Stimulated activated CD4-positive, alpha-beta T cell treated with anti-CD3 and anti-CD28 coated beads, TNF-alpha, amount 100 ng/mL, for 24 hours (primary cell): ENCODE data around the gene SSNA1.

Experiments
- DNase-seq, 3 experiments: peaks; one replicate each; pipeline ENCODE4 v3.0.0-alpha.2; 2020; ENCODE audit warnings: low read depth in 3 of 3

Gene SSNA1, protein sequence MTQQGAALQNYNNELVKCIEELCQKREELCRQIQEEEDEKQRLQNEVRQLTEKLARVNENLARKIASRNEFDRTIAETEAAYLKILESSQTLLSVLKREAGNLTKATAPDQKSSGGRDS

GRCh38 chr9:137188490-137189296 lies at the start of gene SSNA1, which contains the start of gene ANAPC2:
SSNA1 (plus strand) TSS chr9:137188676; CDS start chr9:137188727, 51 bp downstream.
ANAPC2 (minus strand) TSS chr9:137188560; CDS start chr9:137188532, 28 bp downstream.
- peak; percentile 83 to 90 (median 88) for DNase-seq

DNA sequence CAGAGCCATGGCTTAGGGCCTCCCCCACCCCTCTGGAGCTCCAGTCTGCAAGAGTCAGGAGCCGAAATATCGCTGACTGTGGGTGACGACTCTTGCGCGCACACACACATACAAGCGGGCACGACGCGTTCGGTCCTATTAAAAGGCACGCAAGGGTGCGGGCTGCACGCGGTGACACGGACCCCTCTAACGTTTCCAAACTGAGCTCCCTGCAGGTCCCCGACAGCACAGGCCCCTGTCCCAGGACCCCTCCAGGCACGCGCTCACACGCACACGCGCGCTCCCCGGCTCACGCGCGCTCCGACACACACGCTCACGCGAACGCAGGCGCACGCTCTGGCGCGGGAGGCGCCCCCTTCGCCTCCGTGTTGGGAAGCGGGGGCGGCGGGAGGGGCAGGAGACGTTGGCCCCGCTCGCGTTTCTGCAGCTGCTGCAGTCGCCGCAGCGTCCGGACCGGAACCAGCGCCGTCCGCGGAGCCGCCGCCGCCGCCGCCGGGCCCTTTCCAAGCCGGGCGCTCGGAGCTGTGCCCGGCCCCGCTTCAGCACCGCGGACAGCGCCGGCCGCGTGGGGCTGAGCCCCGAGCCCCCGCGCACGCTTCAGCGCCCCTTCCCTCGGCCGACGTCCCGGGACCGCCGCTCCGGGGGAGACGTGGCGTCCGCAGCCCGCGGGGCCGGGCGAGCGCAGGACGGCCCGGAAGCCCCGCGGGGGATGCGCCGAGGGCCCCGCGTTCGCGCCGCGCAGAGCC lies 49.6 kb upstream of the SSNA1 start, which contains the start of gene GRIN1:
Gene GRIN1, plus strand, starts transcription at position 433 of the 746 bp plus-strand sequence. CDS start 333 bp downstream, outside the sequence.
- no peak for DNase-seq

DNA sequence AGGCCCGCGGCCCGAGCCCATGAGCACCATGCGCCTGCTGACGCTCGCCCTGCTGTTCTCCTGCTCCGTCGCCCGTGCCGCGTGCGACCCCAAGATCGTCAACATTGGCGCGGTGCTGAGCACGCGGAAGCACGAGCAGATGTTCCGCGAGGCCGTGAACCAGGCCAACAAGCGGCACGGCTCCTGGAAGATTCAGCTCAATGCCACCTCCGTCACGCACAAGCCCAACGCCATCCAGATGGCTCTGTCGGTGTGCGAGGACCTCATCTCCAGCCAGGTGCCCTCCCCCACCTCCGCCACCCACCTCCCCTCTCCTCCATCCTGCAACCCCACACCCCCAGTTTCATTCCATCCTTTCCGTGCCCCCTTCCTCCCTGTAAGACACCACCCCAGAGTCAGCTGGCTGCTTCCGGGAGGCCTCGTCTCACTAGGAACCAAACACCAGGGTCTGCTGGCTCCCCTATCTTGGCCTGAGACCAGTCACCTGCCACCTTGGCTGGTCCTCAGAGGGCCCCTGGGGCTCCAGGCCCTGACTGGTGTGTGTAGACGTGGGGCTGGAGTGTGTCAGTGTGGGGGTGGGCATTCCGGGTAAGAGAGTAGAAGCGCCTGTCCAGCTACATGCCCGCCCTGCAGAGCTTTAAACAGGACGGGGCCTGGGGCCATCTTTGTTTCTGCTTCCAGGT lies 48.9 kb upstream of the SSNA1 start:
- DNase-seq = no peak

GRCh38 chr9:137140151-137141012 lies 48.1 kb upstream of the SSNA1 start:
- DNase-seq = no peak

DNA sequence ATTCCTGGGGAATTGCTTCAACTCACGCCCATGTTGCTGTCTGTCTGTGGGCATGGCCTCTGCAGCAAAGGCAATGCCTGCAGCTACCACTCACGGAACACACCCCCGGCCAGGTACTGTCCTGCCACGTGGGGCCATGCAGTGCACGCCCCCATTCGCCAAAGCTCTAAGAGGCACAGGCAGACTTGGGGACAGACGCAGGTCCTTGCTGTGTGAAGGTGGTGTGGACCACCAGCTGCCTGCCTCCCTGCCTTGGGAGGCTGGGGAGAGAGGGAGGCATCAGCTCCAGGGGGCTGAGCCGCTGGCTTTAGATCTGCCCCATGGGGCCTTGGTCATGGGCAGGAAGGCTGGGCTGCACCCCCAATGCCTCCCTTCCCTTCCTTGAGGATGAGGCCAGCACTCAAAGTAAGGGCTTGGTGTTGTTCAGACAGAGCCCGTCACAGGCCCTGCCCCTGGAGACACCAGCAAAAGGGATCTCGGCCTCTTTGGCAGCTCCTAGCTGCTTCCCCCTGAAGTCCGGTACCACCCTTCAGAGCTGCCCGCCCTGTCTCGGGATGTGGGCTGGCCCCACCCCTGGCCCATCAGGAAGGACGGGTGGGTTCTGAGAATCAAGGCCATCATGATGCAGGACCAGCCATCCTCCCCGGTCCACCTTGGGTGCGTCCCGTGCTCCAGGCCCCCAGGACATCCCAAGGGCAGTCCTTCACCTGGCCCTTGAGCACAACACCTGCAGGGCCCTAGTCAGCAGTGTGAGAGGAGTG lies 47.2 kb upstream of the SSNA1 start:
- DNase-seq = no peak

GRCh38 chr9:137141976-137142936 lies 46.2 kb upstream of the SSNA1 start:
- DNase-seq = no peak

- no peak for DNase-seq
These were observed 45.0 kb upstream of the SSNA1 start for GRCh38 chr9:137143459-137143858.

GRCh38 chr9:137145731-137146526 lies 42.5 kb upstream of the SSNA1 start:
- no peak for DNase-seq

- no peak for DNase-seq
These were observed 42.0 kb upstream of the SSNA1 start for GRCh38 chr9:137146527-137146918.

DNA sequence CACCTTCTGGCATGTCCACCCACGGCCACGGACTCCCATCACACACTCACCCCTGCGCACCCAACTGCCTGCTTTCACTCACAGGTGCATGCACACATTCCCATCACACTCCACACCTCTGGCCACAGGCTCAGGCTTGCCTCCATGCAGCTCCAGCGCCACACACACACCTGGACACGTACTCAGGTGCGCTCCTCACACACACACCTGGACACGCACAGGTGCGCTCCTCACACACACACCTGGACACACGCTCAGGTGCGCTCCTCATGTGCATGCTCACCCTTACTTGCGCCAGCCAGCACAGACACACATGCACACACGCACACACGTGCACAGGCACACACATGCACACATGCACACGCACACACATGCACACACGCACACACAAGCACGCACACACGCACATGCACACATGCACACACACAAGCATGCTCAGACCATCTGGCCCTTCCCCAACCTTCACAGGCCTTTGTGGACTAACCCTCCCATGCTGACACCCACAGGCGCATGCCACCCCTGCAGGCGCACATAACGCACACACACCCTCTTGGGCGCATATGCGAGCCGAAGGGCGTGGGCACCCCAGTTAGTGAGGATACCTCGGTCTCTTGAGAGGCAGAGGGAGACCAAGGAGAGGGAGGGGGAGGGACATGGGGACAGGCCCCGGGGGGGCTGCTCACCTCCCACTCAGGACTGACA lies 41.2 kb upstream of the SSNA1 start:
- no peak for DNase-seq

DNA sequence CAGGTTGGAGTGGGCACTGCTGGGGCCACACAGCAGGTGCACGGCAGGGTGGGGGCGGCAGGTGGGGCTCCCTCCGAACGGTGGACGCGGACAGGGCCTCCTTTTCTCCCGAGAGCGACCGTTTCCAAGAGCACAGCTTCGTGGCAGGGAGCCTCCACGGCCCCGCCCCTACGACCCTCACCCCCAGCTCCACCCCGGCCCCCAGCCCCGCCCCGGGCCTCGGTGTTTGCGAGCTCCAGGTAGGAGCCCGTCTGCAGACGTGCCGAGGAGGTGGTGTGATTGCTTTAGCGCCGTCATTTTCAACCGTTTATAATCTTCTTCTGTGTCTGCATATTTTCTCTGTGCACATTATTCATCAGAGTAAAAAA lies 40.7 kb upstream of the SSNA1 start:
- no peak for DNase-seq

- no peak for DNase-seq
These were observed 40.2 kb upstream of the SSNA1 start for GRCh38 chr9:137148242-137148641.

- DNase-seq = no peak
These were observed 39.8 kb upstream of the SSNA1 start for GRCh38 chr9:137148661-137149060.

- DNase-seq = no peak
These were observed 39.1 kb upstream of the SSNA1 start for GRCh38 chr9:137149363-137149762.

DNA sequence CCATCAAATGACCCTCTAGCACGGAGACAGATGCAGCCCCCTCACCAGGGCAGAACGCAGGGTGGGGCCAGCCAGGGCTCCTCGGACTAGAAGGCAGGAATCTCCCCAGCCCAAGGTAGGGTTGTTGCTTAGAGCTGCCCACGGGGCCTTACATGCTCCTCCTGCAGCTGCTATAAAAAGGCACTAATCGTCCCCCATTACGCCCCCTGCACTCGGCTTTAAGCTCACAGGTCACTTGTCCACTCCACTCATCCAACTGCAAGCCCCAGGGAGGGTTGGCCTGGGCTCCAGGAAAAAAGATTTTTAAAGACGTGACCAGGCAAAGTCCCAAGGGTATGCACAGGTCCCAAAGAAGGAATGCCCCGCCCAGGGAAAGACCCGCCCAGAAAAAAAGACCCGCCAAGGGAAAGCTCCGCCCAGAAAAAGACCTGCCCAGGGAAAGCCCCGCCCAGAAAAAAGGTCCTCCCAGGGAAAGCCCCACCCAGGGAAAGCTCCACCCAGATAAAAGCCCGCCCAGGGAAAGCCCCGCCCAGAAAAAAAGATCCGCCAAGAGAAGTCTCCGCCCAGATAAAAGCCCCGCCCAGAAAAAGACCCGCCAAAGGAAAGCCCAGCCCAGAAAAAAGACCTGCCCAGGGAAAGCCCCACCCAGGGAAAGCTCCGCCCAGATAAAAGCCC lies 38.4 kb upstream of the SSNA1 start:
- DNase-seq = peak in 1 of 3 experiments; percentile 53

GRCh38 chr9:137150617-137151457 lies 37.6 kb upstream of the SSNA1 start:
- DNase-seq = peak; percentile 15 to 66 (median 33)
